GM19351 (cell line): ENCODE results near the gene TBX19.
"Not testable (repeated sequence)": the region's sequence is repeated elsewhere in the genome, so short reads cannot be mapped to it uniquely, and the experiment has no call there.

Experiments
- ATAC-seq: cut with Tn5 transposase; IDR thresholded peaks from one replicate; pipeline ENCODE4 v1.9.1; 2021; ENCODE audit warnings: mild to moderate bottlenecking, moderate library complexity; ENCODE audit not compliant: unreplicated experiment

TBX19 gene

GRCh38 chr1:168348146-168348709, 67.6 kb downstream of the TBX19 start:
- ATAC-seq, result no peak

GRCh38 chr1:168354335-168355269, 73.9 kb downstream of the TBX19 start:
- ATAC-seq, result not testable (repeated sequence)

- ATAC-seq, result no peak
Observed at GRCh38 chr1:168360151-168361021, 79.7 kb downstream of the TBX19 start.

- no peak for ATAC-seq
Observed at GRCh38 chr1:168361252-168361651, 80.6 kb downstream of the TBX19 start.

- ATAC-seq, result no peak
Observed at GRCh38 chr1:168362991-168363390, 82.3 kb downstream of the TBX19 start.
